GM13977 (cell line): Measurements from ENCODE around the gene KIF26A.

ENCODE experiments used
- DNase-seq: peaks from one replicate; pipeline ENCODE4 v3.0.0; 2012; ENCODE audit warnings: low spot score
- in situ Hi-C: fragments of 300-500 bp; cut with MboI; formaldehyde crosslinking; loops from one replicate; pipeline ENCODE4 v1.12.0; 2022; ENCODE audit warnings: low sequenced_read_pairs, low pct_unique_long_range_greater_than_20kb, mixed read lengths, inconsistent platforms; ENCODE audit not compliant: unreplicated experiment
- TF ChIP-seq, protein P1 (sequence below): IDR thresholded peaks from 2 replicates; pipeline ENCODE4 v1.5.1; 2012; ENCODE audit warnings: mild to moderate bottlenecking, control low read depth; ENCODE audit not compliant: insufficient read depth; ENCODE audit errors: extremely low read depth, missing control alignments

Gene KIF26A

DNA sequence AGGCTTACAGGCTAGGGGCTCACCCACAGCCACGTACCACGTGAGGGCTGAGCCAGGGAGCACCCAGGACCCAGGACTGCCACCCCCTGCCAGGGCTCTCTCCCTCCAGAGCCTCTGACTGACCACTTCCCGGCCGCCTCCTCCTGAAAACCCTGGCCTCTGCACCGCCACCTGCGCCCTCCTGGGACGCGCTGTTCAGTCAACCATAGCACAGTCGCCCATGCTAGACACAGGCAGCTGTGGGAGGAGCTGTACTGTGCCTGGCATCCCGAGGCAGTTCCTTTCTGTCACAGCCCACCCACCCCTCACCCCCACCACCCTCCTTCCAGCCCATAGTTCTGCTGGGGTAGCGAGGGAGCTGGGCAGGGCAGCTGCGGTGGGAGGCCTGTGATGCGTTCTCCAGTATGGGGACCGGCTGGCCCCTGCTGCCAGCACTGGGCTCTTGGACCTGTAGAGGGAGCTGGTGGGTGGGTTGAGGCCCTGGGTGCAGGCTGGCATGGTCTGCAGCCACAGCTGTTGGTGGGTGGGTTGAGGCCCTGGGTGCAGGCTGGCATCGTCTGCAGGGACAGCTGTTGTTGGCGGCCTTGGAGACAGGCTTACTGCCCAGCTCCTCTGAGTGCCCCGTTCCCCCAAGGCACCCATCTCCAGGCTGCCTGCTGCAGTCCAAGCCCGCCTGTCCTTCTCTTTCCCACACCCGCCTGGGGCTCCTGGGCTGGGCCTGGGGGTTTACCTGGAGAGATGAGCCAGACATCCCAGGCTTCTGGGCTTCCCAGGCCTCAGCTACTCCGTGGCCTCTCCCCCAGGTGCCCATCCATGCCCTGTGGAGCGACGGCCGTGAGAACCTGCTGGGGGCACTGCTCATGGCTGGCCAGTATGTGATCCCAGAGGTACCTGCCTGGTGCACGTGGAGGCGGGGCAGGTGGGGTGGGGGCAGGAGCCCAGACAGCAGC, 41.4 kb upstream of the KIF26A start:
- TF ChIP-seq, protein P1, sequence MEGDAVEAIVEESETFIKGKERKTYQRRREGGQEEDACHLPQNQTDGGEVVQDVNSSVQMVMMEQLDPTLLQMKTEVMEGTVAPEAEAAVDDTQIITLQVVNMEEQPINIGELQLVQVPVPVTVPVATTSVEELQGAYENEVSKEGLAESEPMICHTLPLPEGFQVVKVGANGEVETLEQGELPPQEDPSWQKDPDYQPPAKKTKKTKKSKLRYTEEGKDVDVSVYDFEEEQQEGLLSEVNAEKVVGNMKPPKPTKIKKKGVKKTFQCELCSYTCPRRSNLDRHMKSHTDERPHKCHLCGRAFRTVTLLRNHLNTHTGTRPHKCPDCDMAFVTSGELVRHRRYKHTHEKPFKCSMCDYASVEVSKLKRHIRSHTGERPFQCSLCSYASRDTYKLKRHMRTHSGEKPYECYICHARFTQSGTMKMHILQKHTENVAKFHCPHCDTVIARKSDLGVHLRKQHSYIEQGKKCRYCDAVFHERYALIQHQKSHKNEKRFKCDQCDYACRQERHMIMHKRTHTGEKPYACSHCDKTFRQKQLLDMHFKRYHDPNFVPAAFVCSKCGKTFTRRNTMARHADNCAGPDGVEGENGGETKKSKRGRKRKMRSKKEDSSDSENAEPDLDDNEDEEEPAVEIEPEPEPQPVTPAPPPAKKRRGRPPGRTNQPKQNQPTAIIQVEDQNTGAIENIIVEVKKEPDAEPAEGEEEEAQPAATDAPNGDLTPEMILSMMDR, result peak; percentile 13
- DNase-seq, result no peak
- in situ Hi-C loops, result no loop called here

DNA sequence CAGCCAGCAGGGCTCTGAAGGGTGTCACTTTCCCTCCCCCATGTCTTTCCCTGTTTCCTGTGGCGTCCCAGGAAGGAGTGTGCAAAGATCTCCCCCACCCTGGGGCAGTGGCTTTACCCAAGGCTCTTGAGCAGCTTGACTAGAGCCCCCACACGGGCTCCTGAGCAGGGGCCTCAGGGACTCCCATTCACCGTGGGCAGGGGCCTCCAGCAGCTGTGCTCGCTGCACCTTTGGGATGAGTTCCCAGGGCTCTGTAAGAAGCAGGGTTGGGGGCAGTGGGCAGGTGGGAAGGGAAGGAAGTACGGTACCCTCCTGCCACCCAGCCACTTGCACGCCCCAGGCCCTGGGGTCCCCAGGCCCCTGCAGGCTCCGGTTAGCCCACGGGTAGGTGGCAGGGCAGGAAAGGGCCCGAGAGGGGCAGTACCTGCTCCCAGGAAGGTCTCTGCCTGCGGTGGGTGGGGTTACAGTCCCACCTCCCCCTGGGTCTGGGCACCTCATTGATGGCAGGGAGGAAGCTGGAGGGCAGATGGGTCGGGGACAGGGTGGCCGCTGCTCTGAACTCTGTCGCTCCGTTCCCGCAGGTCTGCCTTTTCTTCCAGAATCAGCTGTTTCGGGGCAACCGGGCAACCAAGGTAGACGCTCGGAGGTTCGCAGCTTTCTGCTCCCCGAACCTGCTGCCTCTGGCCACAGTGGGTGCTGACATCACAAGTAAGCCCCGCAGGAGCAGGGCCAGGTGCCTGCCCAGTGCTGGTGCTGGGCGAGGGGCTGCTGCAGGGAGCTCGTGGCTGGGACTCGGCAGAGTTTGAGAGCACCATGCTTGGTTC, 39.9 kb upstream of the KIF26A start:
- TF ChIP-seq, protein P1, result no peak
- in situ Hi-C loops, result no loop called here
- DNase-seq, result no peak

DNA sequence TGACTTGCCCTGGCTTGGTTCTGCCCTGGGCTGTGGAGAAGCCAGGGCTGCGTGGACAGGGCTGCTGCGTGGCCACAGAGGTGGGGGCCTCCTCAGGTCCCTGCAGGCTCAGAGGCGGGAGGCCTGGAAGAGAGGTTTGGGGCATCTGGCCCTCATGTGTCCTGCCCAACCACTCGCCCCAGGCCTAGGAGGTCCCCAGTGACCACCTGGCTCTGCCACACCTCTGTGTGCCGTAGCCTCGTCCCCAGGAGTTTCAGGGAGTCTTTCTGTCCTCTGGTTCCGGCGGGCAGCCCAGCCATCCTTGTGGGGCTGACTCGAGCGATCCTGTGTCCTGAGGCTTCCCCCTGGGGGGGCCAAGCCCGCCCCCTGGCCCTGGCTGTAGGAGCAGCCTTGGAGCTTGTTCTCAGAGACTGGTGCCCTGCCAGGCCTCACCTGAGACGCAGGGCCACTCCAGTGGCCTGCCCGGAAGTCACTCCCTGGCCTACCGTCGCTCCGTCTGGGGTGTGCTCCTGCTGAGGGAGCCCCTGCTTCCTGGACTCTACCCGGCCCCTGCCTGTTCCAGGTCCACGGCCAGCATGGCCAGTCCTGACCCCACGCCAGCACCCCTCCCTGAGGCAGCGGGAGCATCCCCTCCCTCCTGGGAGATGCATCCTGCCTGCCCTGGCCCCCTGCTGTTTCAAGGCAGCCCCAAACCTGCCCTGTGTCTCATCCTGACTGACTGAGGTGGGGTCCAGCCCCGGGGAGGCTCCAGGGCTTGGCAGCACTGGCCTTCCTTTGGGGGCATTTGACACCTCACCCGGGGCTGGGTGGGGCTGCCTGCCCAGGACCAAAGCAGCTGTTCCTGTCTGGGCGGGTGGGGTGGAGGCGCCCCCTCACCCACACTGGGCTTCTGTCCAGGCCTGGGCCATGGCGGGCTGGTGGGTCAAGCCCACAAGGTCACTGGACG, 39.0 kb upstream of the KIF26A start:
- no peak for DNase-seq
- in situ Hi-C loops, result no loop called here
- TF ChIP-seq, protein P1, result no peak

DNA sequence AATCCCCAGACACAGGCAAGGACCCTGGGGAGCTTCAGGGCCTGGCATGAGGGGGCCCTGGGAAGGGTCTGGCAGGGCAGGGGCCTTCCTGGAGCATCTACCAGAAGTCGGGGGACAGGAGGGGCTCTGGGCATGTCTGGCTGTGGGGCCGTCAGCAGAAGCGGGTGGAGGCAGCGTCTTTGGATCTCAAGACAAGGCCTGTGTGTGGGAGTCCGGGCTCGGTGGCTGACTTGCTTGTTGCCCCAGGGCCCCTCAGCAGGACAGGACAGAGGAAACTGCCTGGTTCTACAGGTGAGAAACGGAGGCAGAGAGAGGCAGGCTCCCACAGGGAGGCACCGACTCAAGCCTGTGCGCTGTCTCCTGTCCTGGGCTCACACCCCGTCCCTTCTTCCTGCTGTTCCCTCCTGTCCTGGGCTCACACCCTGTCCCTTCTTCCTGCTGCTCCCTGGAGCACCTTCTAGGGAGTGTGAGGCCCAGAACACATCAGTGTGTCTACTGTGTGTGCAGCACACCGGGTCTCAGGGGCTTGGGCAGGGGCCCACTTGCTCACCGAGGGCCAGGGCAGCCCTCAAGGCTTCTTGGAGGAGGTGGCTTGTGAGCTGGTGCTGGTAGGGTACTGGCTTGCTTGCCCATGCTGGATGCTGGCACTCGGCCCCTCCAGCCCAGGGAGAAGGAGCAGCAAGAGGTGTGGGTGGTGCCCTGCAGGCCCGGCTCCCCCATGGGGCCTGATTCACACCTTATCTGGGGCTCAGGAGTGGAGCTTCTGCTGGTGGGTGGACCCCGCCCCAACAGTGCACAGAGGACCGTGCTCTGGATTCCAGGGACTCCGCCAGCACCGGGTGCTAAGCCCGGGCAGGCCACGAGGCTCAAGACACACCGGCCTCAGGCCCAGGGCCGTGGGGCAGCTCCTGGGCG, 38.0 kb upstream of the KIF26A start:
- no peak for DNase-seq
- TF ChIP-seq, protein P1, result no peak
- in situ Hi-C loops, result no loop called here

DNA sequence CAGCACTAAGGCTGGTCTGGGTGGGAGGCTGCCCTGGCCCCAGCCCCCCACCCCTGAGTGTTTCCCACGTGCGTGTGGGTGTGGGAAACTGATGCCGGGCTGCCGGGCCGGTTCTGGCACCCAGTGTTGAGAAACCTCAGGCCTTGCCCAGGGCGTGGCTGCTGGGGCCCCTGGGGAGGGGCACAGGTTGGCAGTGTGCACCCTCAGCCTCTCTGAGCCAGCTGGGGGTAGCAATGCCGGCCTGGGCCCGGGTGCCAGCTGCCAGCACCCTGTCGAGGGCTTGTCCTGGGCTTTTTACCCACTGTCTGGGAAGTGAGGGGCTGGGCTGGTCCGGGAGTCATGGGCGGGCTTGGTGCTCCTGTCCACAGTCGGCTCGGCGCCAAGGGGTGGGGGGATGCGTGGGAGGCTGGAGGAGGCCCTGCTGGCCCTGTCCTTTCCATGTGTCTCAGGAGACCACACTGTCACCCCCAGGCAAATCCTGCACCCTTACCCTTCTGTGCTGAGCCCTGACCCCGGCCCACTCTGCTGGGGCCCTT, 37.2 kb upstream of the KIF26A start:
- TF ChIP-seq, protein P1, result no peak
- in situ Hi-C loops, result no loop called here
- no peak for DNase-seq
